Brain microvascular endothelial cell (primary cell): Measurements from ENCODE around the gene NMD3.
A peak's percentile ranks its signal among the peaks of the same experiment; 100 is the strongest.
"Not testable (repeated sequence)": the region's sequence is repeated elsewhere in the genome, so short reads cannot be mapped to it uniquely, and the experiment has no call there.

Source experiments
- DNase-seq: peaks from one replicate; pipeline ENCODE4 v3.0.0-alpha.2; 2020
- H3K27ac ChIP-seq: fragments of 250-450 bp; sonication (Bioruptor Pico); 2 replicates; pipeline ENCODE4 v1.5.1; 2020; ENCODE audit warnings: mild to moderate bottlenecking, moderate library complexity
- H3K27me3 ChIP-seq: fragments of 250-450 bp; sonication (Bioruptor Pico); replicated peaks from 2 replicates; pipeline ENCODE4 v1.5.1; 2020; ENCODE audit warnings: mild to moderate bottlenecking
- H3K36me3 ChIP-seq: fragments of 250-450 bp; sonication (Bioruptor Pico); replicated peaks from 2 replicates; pipeline ENCODE4 v1.5.1; 2020; ENCODE audit warnings: mild to moderate bottlenecking
- H3K4me3 ChIP-seq: 2 replicates; pipeline ENCODE4 v1.5.1; 2011; ENCODE audit warnings: low read depth, mild to moderate bottlenecking, control low read depth, low read length, moderate library complexity
- in situ Hi-C: cut with HindIII; loops from 2 replicates; pipeline ENCODE4 v1.10.0; 2017; ENCODE audit warnings: low sequenced_read_pairs, low pct_ligation_motif_present
- TF ChIP-seq, protein P1 (sequence below): IDR thresholded peaks from 2 replicates; pipeline ENCODE4 v1.5.1; 2011; ENCODE audit warnings: low read depth, mild to moderate bottlenecking, moderate library complexity, low read length, control low read depth, inconsistent platforms; ENCODE audit errors: missing control alignments

The NMD3 gene

DNA sequence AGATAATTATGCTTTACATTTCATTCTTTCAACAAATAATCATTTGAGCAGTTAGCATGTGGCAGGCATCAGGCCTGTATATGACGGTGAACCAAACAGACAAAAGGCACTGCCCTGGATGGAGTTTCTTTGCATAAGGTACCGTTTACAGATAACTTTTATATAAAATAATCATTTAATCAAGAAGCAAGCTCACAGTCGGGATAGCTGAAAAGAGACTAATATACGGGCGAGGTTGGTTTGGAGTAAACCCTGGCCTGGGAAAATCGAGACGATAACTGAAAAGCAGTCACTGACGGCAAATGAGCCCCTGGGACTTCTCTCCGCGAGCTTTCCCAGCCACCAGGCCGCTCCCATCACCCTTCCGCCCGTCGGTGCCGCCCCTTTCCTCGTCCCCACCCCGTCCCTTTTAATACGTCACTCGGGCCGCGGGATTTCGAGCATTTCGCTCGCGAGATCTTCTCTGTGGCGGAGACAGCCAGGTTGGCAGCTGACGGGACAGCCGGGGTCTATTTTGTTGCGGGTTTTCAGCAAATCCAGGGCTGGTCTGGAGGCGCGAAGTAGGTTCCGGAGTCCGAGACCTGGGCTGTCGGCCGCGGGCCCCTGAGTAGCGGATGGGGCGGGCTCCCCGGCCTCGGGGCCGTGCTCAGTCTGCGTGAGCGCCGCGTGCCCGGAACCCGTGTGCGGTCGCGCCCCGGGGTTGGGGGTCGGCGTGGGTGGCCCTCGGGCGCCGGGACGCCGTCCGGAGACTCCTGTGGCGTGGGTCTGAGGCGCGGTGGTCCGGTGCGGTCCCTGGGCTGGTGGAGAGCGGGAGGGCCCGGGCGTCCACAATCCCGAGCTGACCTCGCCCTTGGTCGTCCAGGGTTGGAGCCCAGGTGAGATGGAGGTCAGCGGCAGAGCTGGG is at the start of gene NMD3:
Gene NMD3 (plus strand): TSS at position 462 of the 904 bp plus-strand sequence. CDS start 703 bp downstream, outside the sequence.
- peak; percentile 94 for DNase-seq
- Histone ChIP-seq H3K27ac (peak within 1 kb of the TSS; percentile 96), H3K36me3 (peaks cover 3% of the 10 kb centered on the region), H3K4me3 (peak within 1 kb of the TSS; percentile 96), H3K27me3 (no peaks in the 10 kb centered on the region)
- TF ChIP-seq, protein P1, sequence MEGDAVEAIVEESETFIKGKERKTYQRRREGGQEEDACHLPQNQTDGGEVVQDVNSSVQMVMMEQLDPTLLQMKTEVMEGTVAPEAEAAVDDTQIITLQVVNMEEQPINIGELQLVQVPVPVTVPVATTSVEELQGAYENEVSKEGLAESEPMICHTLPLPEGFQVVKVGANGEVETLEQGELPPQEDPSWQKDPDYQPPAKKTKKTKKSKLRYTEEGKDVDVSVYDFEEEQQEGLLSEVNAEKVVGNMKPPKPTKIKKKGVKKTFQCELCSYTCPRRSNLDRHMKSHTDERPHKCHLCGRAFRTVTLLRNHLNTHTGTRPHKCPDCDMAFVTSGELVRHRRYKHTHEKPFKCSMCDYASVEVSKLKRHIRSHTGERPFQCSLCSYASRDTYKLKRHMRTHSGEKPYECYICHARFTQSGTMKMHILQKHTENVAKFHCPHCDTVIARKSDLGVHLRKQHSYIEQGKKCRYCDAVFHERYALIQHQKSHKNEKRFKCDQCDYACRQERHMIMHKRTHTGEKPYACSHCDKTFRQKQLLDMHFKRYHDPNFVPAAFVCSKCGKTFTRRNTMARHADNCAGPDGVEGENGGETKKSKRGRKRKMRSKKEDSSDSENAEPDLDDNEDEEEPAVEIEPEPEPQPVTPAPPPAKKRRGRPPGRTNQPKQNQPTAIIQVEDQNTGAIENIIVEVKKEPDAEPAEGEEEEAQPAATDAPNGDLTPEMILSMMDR: no peak
- in situ Hi-C loops: no loop called here

DNA sequence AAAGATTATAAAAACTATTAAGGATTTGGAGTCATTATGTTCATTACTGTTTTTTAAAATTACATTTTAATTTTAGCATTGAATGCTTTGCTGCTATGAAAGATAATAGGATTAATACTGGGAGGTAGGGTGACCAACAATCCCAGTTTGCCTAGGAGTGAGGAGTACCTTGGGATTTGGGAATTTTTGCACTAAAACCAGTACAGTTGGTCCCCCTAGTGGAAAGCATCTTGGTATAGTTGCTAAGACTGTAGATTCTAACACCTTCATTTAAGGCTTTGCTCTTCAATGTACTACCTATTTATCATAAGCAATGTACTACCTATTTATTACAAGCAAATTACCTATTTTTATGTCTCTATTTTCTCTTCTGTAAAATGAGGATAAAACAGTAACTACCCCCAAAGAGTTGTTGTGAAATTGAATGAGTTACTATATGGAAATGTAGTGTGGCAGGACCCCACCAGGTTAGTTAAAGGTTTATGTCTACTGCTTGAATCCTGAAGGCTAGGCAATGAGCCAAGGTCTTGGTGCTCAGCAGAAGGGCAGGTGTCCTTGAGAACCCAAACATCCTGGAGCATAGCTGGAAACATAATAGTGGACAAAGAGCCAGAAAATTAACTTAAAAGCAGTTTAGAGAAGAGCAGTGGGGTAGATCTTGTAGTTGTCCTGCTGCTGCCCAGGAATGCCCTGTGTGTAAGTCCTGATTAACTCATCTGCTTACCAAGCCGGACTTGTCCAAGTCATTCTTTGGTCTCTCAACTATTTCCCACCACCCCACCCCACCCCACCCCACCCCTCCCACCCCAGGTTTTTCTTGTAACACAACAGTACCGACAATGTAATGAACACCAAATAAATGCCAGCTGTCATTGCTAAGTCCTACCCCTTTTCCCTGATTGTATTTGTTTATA is 49.2 kb upstream of the NMD3 start:
- Histone ChIP-seq H3K4me3 (no peak overlapping the region), H3K27ac (peak overlapping the region; percentile 33), H3K36me3 (no peaks in the 10 kb centered on the region), H3K27me3 (no peaks in the 10 kb centered on the region)
- TF ChIP-seq, protein P1: peak; percentile 45
- no peak for DNase-seq
- in situ Hi-C loops: no loop called here

DNA sequence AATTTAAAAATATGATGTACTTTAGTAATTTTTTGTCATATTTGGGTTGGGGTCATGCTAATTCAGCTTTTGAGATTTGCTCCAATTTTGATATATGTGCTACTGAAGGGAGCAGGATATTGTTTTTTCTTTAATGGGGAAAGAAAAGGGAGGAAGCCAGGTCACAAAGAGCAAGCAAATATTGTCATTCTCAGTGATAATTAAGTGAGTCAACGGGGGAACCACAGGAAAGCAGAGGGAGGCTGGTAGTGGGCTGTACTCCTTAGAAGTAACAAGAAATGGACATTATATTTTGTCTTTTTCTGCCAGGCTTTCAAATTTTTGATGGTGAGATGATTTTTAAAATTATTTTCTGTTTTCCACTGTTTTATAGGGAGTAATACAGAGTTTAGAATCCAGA is 45.6 kb upstream of the NMD3 start:
- H3K27me3 ChIP-seq: no peaks in the 10 kb centered on the region
- DNase-seq: no peak
- TF ChIP-seq, protein P1: no peak
- no peaks in the 10 kb centered on the region for H3K36me3 ChIP-seq
- no peak overlapping the region for H3K4me3 ChIP-seq
- in situ Hi-C loops: no loop called here
- H3K27ac ChIP-seq: no peak overlapping the region

DNA sequence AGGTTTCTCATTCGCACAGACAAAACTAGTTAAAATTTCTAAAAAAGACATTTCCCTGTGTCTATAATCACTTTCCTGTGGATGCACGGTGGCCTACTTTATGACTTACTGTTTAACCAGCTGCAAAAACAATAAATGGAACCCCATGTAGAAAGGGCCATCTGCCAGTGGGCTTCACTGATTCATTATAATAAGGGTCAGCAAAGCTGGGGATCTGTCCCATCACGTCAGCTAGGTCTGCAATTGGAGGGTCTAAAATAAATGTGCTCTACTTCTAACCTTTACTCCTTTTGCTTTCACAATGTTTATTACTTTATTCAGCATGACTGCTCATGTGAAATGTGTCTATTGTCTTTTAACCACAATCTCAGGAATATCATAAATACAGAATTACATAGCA is 43.1 kb upstream of the NMD3 start:
- in situ Hi-C loops: no loop called here
- no peak overlapping the region for H3K4me3 ChIP-seq
- TF ChIP-seq, protein P1: no peak
- H3K36me3 ChIP-seq: no peaks in the 10 kb centered on the region
- H3K27ac ChIP-seq: no peak overlapping the region
- no peaks in the 10 kb centered on the region for H3K27me3 ChIP-seq
- no peak for DNase-seq

DNA sequence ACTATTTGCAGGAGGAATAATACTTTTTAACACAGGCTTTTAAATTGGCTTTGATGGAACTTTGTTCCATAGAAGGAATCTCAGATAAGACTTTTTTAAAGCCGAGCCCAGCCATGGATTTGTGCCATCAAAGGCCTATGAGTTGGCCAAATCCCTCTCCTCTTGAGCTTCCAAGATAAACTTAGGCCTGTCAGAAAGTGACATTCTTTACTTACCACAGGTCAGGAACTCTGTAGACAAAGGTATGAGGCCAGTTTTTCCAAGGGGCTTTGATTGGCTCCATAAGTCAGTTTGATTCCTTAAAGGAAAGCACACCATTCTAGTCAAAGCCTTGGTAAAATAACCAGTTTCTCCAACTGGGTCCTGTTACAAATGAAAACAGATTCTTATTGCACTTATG is 39.7 kb upstream of the NMD3 start:
- peak; percentile 37 for DNase-seq
- H3K36me3 ChIP-seq, in situ Hi-C loops, H3K27ac ChIP-seq, H3K4me3 ChIP-seq, H3K27me3 ChIP-seq: not testable (repeated sequence)

DNA sequence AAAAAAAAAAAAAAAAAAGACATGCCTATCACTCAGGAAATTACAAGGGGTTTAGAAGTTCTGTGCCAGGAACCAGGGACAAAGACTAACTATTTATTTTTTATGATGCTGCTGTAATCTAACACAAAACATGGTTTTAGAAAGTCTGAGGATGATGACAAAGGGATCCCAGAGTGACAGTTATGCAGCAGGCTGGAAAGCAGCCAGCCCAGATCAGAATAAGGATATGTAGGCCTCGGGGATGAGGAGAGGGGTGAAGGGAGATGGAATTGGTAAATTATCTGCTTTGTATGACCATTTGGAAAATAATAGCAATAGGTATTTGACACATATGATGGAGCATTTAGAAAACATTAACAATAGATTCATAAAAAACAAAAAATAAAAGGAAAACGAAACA is 34.1 kb upstream of the NMD3 start:
- in situ Hi-C loops: no loop called here
- no peak overlapping the region for H3K27ac ChIP-seq
- no peak overlapping the region for H3K4me3 ChIP-seq
- TF ChIP-seq, protein P1: no peak
- no peaks in the 10 kb centered on the region for H3K27me3 ChIP-seq
- no peaks in the 10 kb centered on the region for H3K36me3 ChIP-seq
- no peak for DNase-seq
